Posterior vena cava (tissue), 2 donors: ENCODE data around the gene KNTC1. TPM values are rescaled to one million over a fixed set of nuclear protein-coding genes. Genes with fewer than 3 reads are reported as not detected.

Experiments used
- total RNA-seq, 2 donors: library from RNA; stranded (reverse); fragmentation: NEBNext Ultra II Directional; extraction: Animal tissue kit (Norgen Biotek cat#: 25700); gene quantifications; one replicate each; pipeline ENCODE4 v1.2.1, GENCODE V29; 2021
- donor health status: DM: yes; HTN: yes; CAD: no.
- donor health status: DM: yes; HTN: yes; CAD: no.

Gene KNTC1
- total RNA-seq, 2 donors from 2014 or later = 10.9 to 12.3 TPM

Other genes starting within 250 kb of the KNTC1 start
- gene CLIP1, start 104.6 kb upstream of the KNTC1 start, total RNA-seq = 100 to 1,000 TPM; 141 to 226 TPM
- gene ZCCHC8, start 26.3 kb upstream of the KNTC1 start, total RNA-seq = 10 to 100 TPM; 15.9 to 16.8 TPM
- gene RSRC2, start 313 bp upstream of the KNTC1 start, total RNA-seq = 10 to 100 TPM; 52.5 to 60.6 TPM
- under 1 TPM in 1 of 2 donors, not detected in 1; 0.24 TPM for gene HCAR2, start 176.1 kb downstream of the KNTC1 start, total RNA-seq
- gene HCAR3, start 189.6 kb downstream of the KNTC1 start, total RNA-seq = under 1 TPM; 0.14 to 0.37 TPM
- gene HCAR1, start 203.6 kb downstream of the KNTC1 start, total RNA-seq = 1 to 10 TPM in 1 of 2 donors, under 1 TPM in 1; 0.52 to 3.3 TPM
- gene DENR, start 225.6 kb downstream of the KNTC1 start, total RNA-seq = 10 to 100 TPM; 32.6 to 32.8 TPM
- under 1 TPM; 0.46 to 0.52 TPM for gene CCDC62, start 247.3 kb downstream of the KNTC1 start, total RNA-seq